Measurements from ENCODE around the gene WWOX.

Gene WWOX

DNA sequence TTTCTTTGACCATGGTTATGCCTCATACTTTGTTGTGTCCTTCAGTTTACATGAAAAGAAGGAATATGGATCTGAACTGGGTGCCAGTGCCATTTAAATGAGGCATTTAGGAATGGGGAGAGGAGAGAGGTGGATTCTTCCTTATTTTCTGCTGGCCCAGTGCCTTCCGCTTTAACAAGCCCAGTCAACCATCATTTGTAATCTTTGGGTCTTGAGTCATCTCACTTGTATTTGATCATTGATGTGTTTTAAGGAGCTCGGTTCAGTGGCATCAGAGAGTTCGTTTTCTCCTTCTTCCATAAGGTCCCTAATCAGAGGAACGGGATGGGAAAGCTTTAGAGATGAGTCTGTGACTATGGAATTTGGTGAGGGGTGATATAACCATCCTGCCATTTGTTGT is 334.9 kb downstream of the WWOX start:
- in situ Hi-C loops (cut with MboI; ENCODE audit: low pct_unique_long_range_greater_than_20kb, low sequenced_read_pairs): no loop called here
- DNase-seq: no peak

- DNase-seq: no peak
- in situ Hi-C loops (cut with MboI; ENCODE audit: low pct_unique_long_range_greater_than_20kb, low sequenced_read_pairs): no loop called here
Observed at GRCh38 chr16:78435260-78435659, 335.8 kb downstream of the WWOX start.

DNA sequence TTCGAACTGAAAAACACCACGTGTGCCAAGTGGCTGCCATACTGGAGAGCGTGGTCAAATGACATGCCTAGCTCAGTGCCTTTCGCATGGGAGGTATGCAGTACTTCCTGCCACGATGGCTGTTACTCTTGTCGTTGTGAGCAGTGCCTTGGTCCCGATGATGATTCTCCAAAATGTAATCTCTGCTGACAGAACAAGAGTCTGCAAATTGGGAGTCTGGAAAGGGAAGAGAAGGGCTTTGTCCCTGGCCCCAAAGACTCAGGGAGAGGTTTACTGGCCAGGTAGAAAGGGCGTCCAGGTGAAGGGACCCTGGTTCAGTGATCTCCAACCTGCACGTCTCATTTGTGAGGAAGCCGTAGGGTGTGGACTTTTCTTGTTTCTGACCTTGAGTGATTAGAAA is 336.6 kb downstream of the WWOX start:
- no peak for DNase-seq
- in situ Hi-C loops (cut with MboI; ENCODE audit: low pct_unique_long_range_greater_than_20kb, low sequenced_read_pairs): no loop called here

DNA sequence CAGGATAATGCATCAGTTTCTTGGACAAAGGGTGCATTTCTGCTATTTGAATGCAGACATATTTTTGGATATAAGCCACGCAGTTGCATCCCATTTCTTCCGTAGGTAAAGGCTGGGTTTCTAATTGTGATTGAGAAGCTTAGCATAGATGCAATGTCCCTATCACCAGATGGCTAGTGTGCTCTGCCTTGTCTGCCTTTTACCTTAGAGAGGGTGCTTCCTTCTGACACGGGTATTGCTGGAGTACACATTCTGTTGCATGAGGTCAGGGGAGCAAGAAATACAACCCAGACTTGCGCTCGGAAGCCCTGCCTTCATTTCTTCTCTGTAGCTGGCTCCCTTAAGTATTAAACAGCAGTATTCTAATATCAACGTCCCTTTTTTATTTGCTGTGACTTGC is 337.4 kb downstream of the WWOX start:
- in situ Hi-C loops (cut with MboI; ENCODE audit: low pct_unique_long_range_greater_than_20kb, low sequenced_read_pairs): no loop called here

DNA sequence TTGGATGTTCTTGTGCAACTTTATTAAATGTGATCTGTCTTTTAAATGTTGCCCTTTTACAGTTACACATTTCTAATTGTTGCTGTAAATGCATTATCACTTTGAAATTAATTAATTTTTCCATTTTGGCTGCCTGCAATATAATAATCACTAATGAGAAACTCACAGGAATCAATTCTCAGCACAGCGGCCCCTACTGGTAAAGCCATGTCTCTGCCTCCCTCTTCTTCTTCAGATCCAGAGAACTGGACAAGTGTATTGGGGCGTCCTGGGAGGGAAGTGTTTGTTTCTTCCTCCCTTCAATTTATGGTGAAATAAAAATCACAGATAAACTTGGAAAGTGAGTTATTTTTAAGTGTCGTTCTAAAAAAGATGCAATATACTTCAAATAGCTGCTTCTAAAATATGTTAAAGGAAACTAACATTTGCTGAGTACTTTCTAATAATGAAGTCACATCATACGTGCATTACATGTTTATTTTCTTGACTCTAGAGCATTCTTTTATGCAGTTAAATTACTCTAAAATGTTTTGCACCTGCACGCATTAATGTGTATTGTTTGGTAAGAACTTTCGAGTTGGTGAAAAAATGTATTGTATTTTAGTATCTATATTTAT is 338.0 kb downstream of the WWOX start:
- in situ Hi-C loops (cut with MboI; ENCODE audit: low pct_unique_long_range_greater_than_20kb, low sequenced_read_pairs): no loop called here
- peak; percentile 11 for DNase-seq

More for the DNA sequence above, 337.4 kb downstream of the WWOX start:
- DNase-seq: no peak

DNA sequence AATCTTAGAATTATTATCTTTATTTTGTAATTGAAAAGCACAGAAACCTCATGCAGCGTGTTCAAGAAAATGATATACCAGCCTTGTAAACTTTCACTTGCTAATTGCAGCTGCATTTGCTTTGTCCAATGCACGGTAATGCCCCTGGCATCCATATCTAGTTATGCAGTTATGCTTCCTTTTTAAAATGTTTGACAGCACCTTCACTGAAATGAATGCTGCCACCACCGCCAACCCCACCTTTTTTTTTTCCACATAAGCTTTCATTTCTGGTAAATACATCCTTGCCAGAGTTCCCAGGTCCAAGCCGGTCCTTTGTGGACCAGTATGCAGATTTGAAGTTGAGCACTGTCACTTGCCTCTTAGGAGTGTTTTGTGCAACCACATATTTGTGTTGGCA is 338.8 kb downstream of the WWOX start:
- in situ Hi-C loops (cut with MboI; ENCODE audit: low pct_unique_long_range_greater_than_20kb, low sequenced_read_pairs): no loop called here

DNA sequence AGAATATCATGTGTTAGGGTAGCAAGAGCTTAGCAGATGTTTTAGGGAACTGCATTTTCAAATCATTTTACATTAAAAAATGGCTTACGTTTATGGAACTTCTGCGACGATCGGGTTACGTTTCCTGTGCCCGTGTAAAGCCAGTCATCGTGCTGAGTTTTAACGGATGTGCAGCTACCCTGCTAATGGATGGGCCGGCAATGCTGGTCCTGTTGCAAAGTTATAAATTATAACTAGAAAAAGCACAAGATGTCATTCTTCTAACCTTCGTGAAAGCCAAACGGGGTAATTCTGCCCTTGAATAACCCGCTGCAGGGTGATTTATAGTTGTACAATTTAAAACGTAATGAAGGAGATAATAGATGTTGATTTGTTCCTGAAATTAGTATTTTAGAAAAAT is 339.2 kb downstream of the WWOX start:
- in situ Hi-C loops (cut with MboI; ENCODE audit: low pct_unique_long_range_greater_than_20kb, low sequenced_read_pairs): no loop called here
- DNase-seq: no peak

More for the DNA sequence above, 338.8 kb downstream of the WWOX start:
- DNase-seq: no peak

DNA sequence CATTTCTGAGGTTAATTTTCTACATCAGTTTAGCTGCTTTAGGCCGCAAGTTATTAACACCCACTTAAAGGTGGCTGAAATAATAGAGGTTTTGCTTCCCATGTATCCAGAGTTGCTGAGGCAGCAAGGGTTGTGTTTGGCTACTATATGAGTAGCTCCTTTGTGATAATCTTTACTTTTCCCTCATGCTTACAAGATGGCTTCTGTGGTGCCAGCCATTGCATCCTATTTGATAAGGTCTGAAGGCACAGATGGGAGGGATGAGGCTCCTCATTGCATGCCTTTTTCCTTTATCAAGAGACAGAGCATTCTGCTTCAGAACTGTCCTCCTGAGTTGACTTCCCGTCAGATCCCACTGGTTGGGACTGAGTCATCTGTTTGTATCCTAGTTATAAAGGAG is 340.2 kb downstream of the WWOX start:
- in situ Hi-C loops (cut with MboI; ENCODE audit: low pct_unique_long_range_greater_than_20kb, low sequenced_read_pairs): no loop called here
- no peak for DNase-seq

DNA sequence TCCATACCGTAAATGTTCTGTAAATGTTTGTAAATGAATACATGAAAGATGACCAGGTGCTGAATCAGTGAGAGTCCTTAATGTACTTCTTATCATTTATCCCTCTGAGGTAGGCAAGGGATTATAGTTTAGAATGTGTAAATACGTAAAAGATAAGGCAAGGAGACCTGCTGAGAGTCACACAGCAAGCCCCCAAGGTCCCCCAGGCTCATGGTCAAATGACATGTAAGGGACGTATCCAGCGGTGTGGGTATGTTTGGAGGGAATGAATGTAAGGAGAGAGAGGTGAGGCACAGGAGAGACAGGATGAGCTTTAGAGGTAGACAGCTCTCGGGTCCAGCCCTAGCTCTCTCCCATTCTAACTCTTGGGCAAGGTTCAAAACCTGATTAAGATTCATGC is 341.8 kb downstream of the WWOX start:
- DNase-seq: no peak

DNA sequence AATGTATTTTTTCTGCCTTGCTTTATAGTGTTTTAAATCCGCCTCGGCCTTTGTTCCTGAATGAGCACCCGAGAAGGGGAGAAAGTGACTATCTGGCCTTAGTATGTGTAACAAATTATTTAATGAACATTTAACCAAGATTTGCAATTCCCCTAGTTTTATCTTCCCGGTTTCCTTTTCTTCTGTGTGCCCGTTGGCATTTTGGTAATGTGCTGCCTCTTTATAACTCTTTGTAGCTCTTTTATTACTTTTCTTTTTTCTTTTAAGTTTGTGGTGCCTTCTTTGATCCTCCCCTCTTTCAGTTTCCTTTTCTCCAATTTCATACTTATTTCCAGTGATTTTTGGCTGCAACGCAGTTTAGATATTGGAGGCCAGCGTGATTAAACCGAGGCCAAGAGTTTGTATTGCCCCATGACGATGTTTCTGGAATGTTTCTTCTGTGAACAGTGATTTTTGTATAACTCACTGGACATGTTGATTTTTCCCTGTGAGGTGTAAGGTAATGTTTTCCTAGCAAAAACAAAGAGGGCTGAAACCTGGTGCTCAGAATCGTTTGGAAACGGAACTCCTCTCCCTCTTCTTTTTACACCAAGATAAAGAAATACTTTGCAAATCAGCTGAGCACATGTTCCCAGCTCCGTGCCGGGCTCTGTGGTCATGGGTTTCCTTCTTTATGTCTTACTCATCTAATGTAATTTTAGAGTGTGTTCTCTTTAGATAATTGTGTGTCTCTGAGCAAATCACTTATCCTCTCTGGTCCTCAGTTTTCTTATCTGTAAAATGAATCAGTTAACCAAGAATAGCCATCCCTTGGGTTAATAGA is 344.3 kb downstream of the WWOX start:
- DNase-seq: no peak
- in situ Hi-C loops (cut with MboI; ENCODE audit: low pct_unique_long_range_greater_than_20kb, low sequenced_read_pairs): no loop called here

More for the DNA sequence above, 341.8 kb downstream of the WWOX start:
- in situ Hi-C loops (cut with MboI; ENCODE audit: low pct_unique_long_range_greater_than_20kb, low sequenced_read_pairs): no loop called here

DNA sequence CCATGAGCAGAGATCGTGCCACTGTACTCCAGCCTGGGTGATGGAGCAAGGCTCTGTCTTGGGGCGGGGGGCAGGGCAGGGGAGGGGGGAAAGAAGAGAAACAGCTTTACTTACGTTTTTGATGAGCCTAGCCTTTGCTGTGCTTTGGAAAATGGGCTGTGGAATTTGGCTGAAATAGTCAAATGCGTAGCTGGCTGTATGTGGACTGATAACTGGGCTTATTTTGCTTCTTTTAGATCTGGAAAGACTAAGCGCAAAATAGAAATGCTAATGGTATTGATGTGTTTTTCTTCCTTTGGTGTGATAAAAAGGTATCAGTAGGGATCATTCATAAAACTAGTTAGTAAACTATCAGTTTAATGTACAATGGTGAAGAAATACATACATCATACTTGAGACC is 346.4 kb downstream of the WWOX start:
- in situ Hi-C loops (cut with MboI; ENCODE audit: low pct_unique_long_range_greater_than_20kb, low sequenced_read_pairs): no loop called here
- no peak for DNase-seq

- DNase-seq: no peak
- in situ Hi-C loops (cut with MboI; ENCODE audit: low pct_unique_long_range_greater_than_20kb, low sequenced_read_pairs): no loop called here
Observed at GRCh38 chr16:78446486-78446885, 347.0 kb downstream of the WWOX start.

GRCh38 chr16:78446992-78447563 is 347.6 kb downstream of the WWOX start:
- in situ Hi-C loops (cut with MboI; ENCODE audit: low pct_unique_long_range_greater_than_20kb, low sequenced_read_pairs): no loop called here
- no peak for DNase-seq

- no peak for DNase-seq
- in situ Hi-C loops (cut with MboI; ENCODE audit: low pct_unique_long_range_greater_than_20kb, low sequenced_read_pairs): no loop called here
Observed at GRCh38 chr16:78448658-78449271, 349.3 kb downstream of the WWOX start.

DNA sequence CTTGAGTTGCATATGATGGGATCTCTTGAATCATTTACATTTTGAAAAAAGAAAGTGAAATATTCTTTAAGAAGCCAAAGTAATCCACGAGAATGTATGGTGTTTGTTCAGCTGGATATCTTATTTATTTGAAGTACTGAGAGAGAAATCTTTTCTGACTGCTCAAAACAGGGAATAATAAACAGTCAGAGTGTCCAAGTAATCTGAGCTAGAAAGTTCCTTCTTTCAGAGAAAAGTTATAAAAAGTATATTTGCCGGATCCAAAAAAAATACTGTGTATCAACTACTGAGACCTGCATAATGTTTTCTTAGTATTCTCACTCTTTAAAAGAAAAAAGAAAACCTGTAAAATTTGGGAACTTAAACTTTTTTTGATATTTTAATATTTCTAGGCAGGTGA is 350.8 kb downstream of the WWOX start:
- DNase-seq: no peak
- in situ Hi-C loops (cut with MboI; ENCODE audit: low pct_unique_long_range_greater_than_20kb, low sequenced_read_pairs): no loop called here

DNA sequence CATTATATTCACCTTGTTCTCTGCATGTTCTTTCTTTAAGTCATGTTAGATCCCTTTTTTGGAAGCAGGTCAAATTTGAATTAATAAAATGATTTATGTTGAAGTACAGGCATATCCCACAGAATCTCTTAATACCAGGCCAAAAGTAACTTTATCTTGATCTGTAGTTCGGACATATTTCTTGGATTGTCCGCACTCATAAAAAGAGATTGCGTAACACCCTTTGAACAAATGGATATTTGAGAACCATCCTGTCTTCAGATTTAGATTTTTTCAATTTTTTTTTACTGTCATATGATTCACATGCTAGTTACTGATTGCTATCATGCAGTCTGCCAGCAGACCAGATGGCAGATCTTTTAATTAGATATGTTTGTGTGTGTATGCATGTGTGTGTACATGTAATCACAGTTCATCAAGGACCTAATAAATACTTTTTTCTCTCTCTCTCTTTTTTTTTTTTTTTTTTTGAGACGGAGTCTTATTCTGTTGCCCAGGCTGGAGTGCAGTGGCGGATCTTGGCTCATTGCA is 352.6 kb downstream of the WWOX start:
- no peak for DNase-seq
- in situ Hi-C loops (cut with MboI; ENCODE audit: low pct_unique_long_range_greater_than_20kb, low sequenced_read_pairs): no loop called here

- no peak for DNase-seq
- in situ Hi-C loops (cut with MboI; ENCODE audit: low pct_unique_long_range_greater_than_20kb, low sequenced_read_pairs): no loop called here
Observed at GRCh38 chr16:78455861-78456260, 356.4 kb downstream of the WWOX start.

- in situ Hi-C loops (cut with MboI; ENCODE audit: low pct_unique_long_range_greater_than_20kb, low sequenced_read_pairs): no loop called here
- DNase-seq: no peak
Observed at GRCh38 chr16:78458588-78458987, 359.1 kb downstream of the WWOX start.

- DNase-seq: no peak
- in situ Hi-C loops (cut with MboI; ENCODE audit: low pct_unique_long_range_greater_than_20kb, low sequenced_read_pairs): no loop called here
Observed at GRCh38 chr16:78460428-78460827, 361.0 kb downstream of the WWOX start.

GRCh38 chr16:78461087-78461486 is 361.6 kb downstream of the WWOX start:
- in situ Hi-C loops (cut with MboI; ENCODE audit: low pct_unique_long_range_greater_than_20kb, low sequenced_read_pairs): no loop called here

More at GRCh38 chr16:78461087-78461486, 361.6 kb downstream of the WWOX start:
- no peak for DNase-seq
